Psoas muscle (tissue), 8 donors: ENCODE data around the gene FXYD2. TPM values are rescaled to one million over a fixed set of nuclear protein-coding genes. Genes with fewer than 3 reads are reported as not detected.

Experiments used
- ATAC-seq, 4 donors: fragments of 200-7000 bp; cut with Tn5 transposase; one replicate each; pipeline ENCODE4 v1.9.1; 2020; ENCODE audit warnings: moderate library complexity in 3 of 4, mild to moderate bottlenecking in 2 of 4
- DNase-seq, 2 donors: peaks; one replicate each; pipeline ENCODE4 v3.0.0-alpha.2; 2020
- H3K27ac ChIP-seq: fragments of 200-600 bp; one replicate; pipeline ENCODE4 v1.8.0; 2022
- H3K27me3 ChIP-seq, 3 donors: fragments of 200-600 bp in 1 of 3; one replicate each; pipeline versions ENCODE4 v1.6.1 to v1.8.0; 2013 to 2022; ENCODE audit warnings: low read length in 2 of 3, mild to moderate bottlenecking in 2 of 3, moderate library complexity in 1 of 3; ENCODE audit not compliant: insufficient read depth in 3 of 3
- H3K36me3 ChIP-seq, 2 donors: fragments of 200-600 bp in 1 of 2; one replicate each; pipeline versions ENCODE4 v1.6.1 to v1.8.0; 2013 to 2022; ENCODE audit warnings: low read depth in 1 of 2, mild to moderate bottlenecking in 1 of 2, moderate library complexity in 1 of 2; ENCODE audit not compliant: insufficient read depth in 1 of 2
- H3K4me1 ChIP-seq: fragments of 200-600 bp; one replicate; pipeline ENCODE4 v1.8.0; 2022
- H3K4me3 ChIP-seq: fragments of 200-600 bp; one replicate; pipeline ENCODE4 v1.8.0; 2022; ENCODE audit warnings: mild to moderate bottlenecking
- H3K9me3 ChIP-seq: fragments of 200-600 bp; one replicate; pipeline ENCODE4 v1.8.0; 2022
- CTCF ChIP-seq: fragments of 200-600 bp; IDR thresholded peaks from one replicate; pipeline ENCODE4 v1.8.0; 2022; ENCODE audit warnings: antibody characterized with exemption
- WGBS, 3 donors: extraction: QIAGEN DNeasy Blood & Tissue Kit; methylation state at CpG; one replicate each; pipeline versions ENCODE4 v1.1.6 to v1.1.7; 2013; 5-methylcytosine and 5-hydroxymethylcytosine counted together
- intact Hi-C, 2 donors: fragments of 100-400 bp; cut with DNase I; formaldehyde crosslinking; loops; one replicate each; pipeline versions ENCODE4 v1.11.0 to v1.14.2; 2022
- polyA plus RNA-seq, 3 donors: library from polyadenylated mRNA; stranded (reverse); fragments of 200-250 nt; gene quantifications; one replicate each; pipeline ENCODE4 v1.2.3, GENCODE V29; 2013
- total RNA-seq, 4 donors: library from RNA; stranded (reverse); fragmentation: NEBNext Ultra II Directional in 2 of 4; extraction: Animal tissue kit (Norgen Biotek cat#: 25700) in 2 of 4; gene quantifications; one replicate each; pipeline versions ENCODE4 v1.2.1 to v1.2.4, GENCODE V29; 2021 to 2023
- donor health status: healthy with polysubstance abuse.
- donor health status: DM: no; HTN: no; CAD: no; lungs with moderate emphysema.
- donor health status: Bipolar disorder and iron deficiency.
- donor health status: healthy.
- donor health status: DM: yes; HTN: yes; CAD: no.
- donor health status: DM: no; HTN: no; CAD: no.
- donor health status: DM: no; HTN: no; CAD: no.
- donor health status: DM: yes; HTN: yes; CAD: no.

Gene FXYD2
- total and polyA plus RNA-seq, 7 donors: 0.17 to 0.69 (median 0.42) TPM; not detected in 2

GRCh38 chr11:117786135-117786870 is 38.2 kb downstream of the FXYD2 start:
- ATAC-seq (no peak), DNase-seq (no peak)
- intact Hi-C loops: no loop called here
- TF ChIP-seq CTCF: no peak
- Histone ChIP-seq H3K4me3 (no peak overlapping the region), H3K36me3 (no peaks in the 10 kb centered on the region), H3K27me3 (peaks cover 0 to 50% (median 6%) of the 10 kb centered on the region in 3 donors), H3K9me3 (no peaks in the 10 kb centered on the region), H3K4me1 (no peaks in the 10 kb centered on the region), H3K27ac (no peak overlapping the region)
- 38 to 48% (median 43%) methylated on average over 14 of the region's 14 CpGs for WGBS, 3 donors

- H3K27me3 ChIP-seq: peaks cover 0 to 55% (median 8%) of the 10 kb centered on the region in 3 donors
- no peak for DNase-seq
- H3K27ac ChIP-seq: no peak overlapping the region
- ATAC-seq: no peak
- intact Hi-C loops: no loop called here
- no peaks in the 10 kb centered on the region for H3K36me3 ChIP-seq
- WGBS, 3 donors: 43 to 46% (median 45%) methylated on average over 11 of the region's 11 CpGs
- no peaks in the 10 kb centered on the region for H3K9me3 ChIP-seq
- no peak for TF ChIP-seq CTCF
- no peaks in the 10 kb centered on the region for H3K4me1 ChIP-seq
- H3K4me3 ChIP-seq: no peak overlapping the region
These were observed 42.4 kb downstream of the FXYD2 start for GRCh38 chr11:117782101-117782500.

GRCh38 chr11:117781627-117782026 is 42.9 kb downstream of the FXYD2 start:
- Histone ChIP-seq H3K27ac (no peak overlapping the region), H3K4me1 (no peaks in the 10 kb centered on the region), H3K27me3 (peaks cover 0 to 52% (median 8%) of the 10 kb centered on the region in 3 donors), H3K4me3 (no peak overlapping the region), H3K36me3 (no peaks in the 10 kb centered on the region), H3K9me3 (no peaks in the 10 kb centered on the region)
- intact Hi-C loops: no loop called here
- TF ChIP-seq CTCF: no peak
- DNase-seq: no peak
- 46 to 66% (median 61%) methylated on average over 4 of the region's 4 CpGs for WGBS, 3 donors
- no peak for ATAC-seq

GRCh38 chr11:117780456-117780855 is 44.1 kb downstream of the FXYD2 start:
- H3K27me3 ChIP-seq: peaks cover 0 to 44% (median 6%) of the 10 kb centered on the region in 3 donors
- no peaks in the 10 kb centered on the region for H3K4me1 ChIP-seq
- WGBS, 3 donors: 81 to 85% (median 83%) methylated on average over 26 of the region's 26 CpGs
- no peak overlapping the region for H3K4me3 ChIP-seq
- no peak overlapping the region for H3K27ac ChIP-seq
- ATAC-seq: no peak
- H3K36me3 ChIP-seq: no peaks in the 10 kb centered on the region
- intact Hi-C loops: no loop called here
- no peaks in the 10 kb centered on the region for H3K9me3 ChIP-seq
- no peak for TF ChIP-seq CTCF
- no peak for DNase-seq

GRCh38 chr11:117774553-117774952 is 50.0 kb downstream of the FXYD2 start:
- H3K27me3 ChIP-seq: peaks cover 0 to 33% (median 2%) of the 10 kb centered on the region in 3 donors
- 80 to 88% (median 87%) methylated on average over 3 of the region's 3 CpGs for WGBS, 3 donors
- H3K36me3 ChIP-seq: no peaks in the 10 kb centered on the region
- no peaks in the 10 kb centered on the region for H3K9me3 ChIP-seq
- no peak overlapping the region for H3K4me3 ChIP-seq
- H3K27ac ChIP-seq: no peak overlapping the region
- intact Hi-C loops: no loop called here
- no peaks in the 10 kb centered on the region for H3K4me1 ChIP-seq
- no peak for TF ChIP-seq CTCF
- ATAC-seq (no peak), DNase-seq (no peak)
